Right atrium auricular region (tissue), 2 donors: ENCODE measurements around the gene RRAGC. TPM values are rescaled to one million over a fixed set of nuclear protein-coding genes. Genes with fewer than 3 reads are reported as not detected.
"Not testable (repeated sequence)": the region's sequence is repeated elsewhere in the genome, so short reads cannot be mapped to it uniquely, and the experiment has no call there.

ENCODE experiments used
- DNase-seq: peaks from one replicate; pipeline ENCODE4 v3.0.0-alpha.2; 2019; ENCODE audit warnings: low spot score
- H3K27ac ChIP-seq, 2 donors: fragments of 200-600 bp; sonication (generic); 1 replicate in 1 of 2; 2 replicates in 1 of 2; pipeline ENCODE4 v1.5.1; 2016 to 2019
- H3K27me3 ChIP-seq, 2 donors: fragments of 200-600 bp; sonication (generic); one replicate each; pipeline versions ENCODE4 v1.5.1 to v1.6.0; 2017 to 2019
- H3K36me3 ChIP-seq: fragments of 200-600 bp; sonication (generic); one replicate; pipeline ENCODE4 v1.5.1; 2016
- H3K4me1 ChIP-seq, 2 donors: fragments of 200-600 bp; sonication (generic); one replicate each; pipeline versions ENCODE4 v1.5.1 to v1.6.0; 2017 to 2019
- H3K4me3 ChIP-seq, 2 donors: fragments of 200-600 bp; sonication (generic); 1 replicate in 1 of 2; 2 replicates in 1 of 2; pipeline ENCODE4 v1.5.1; 2017 to 2019; ENCODE audit warnings: mild to moderate bottlenecking in 1 of 2, moderate library complexity in 1 of 2
- H3K9me3 ChIP-seq, 2 donors: fragments of 200-600 bp; sonication (generic); one replicate each; pipeline ENCODE4 v1.5.1; 2019
- CTCF ChIP-seq, 2 donors: fragments of 200-600 bp; sonication (generic); IDR thresholded peaks; one replicate each; pipeline ENCODE4 v1.5.1; 2019; ENCODE audit warnings: antibody characterized with exemption in 2 of 2
- total RNA-seq, 2 donors: library from RNA; depleted of rRNA; stranded (reverse); fragments of >200 nt; gene quantifications; one replicate each; pipeline ENCODE4 v1.1.0, GENCODE V29; 2016

The RRAGC gene
- total RNA-seq, 2 donors from 2014 or later, result 9.2 to 10.7 TPM

- H3K9me3 ChIP-seq, result peaks cover 0 to 13% of the 10 kb centered on the region in 2 donors
- peaks cover 0 to 12% of the 10 kb centered on the region in 2 donors for H3K4me1 ChIP-seq
- no peak for TF ChIP-seq CTCF (IDR thresholded peaks at IDR 0.05)
- H3K27me3 ChIP-seq, result peaks cover 12 to 20% of the 10 kb centered on the region in 2 donors
- DNase-seq, result no peak
- H3K36me3 ChIP-seq, result no peaks in the 10 kb centered on the region
- no peak overlapping the region for H3K27ac ChIP-seq
- no peak overlapping the region for H3K4me3 ChIP-seq
Measured at GRCh38 chr1:38814444-38814983, 45.1 kb downstream of the RRAGC start.

- Histone ChIP-seq H3K36me3 (no peaks in the 10 kb centered on the region), H3K27ac (no peak overlapping the region), H3K9me3 (peaks cover 0 to 13% of the 10 kb centered on the region in 2 donors), H3K4me1 (peaks cover 0 to 4% of the 10 kb centered on the region in 2 donors), H3K27me3 (peaks cover 7 to 10% of the 10 kb centered on the region in 2 donors), H3K4me3 (no peak overlapping the region)
- no peak for TF ChIP-seq CTCF (IDR thresholded peaks at IDR 0.05)
- no peak for DNase-seq
Measured at GRCh38 chr1:38812981-38813380, 46.6 kb downstream of the RRAGC start.

GRCh38 chr1:38811466-38811865 lies 48.1 kb downstream of the RRAGC start:
- H3K27ac ChIP-seq, H3K4me3 ChIP-seq, H3K36me3 ChIP-seq, H3K4me1 ChIP-seq, H3K27me3 ChIP-seq, H3K9me3 ChIP-seq, DNase-seq: not testable (repeated sequence)

GRCh38 chr1:38806090-38806489 lies 53.5 kb downstream of the RRAGC start:
- peaks cover 0 to 6% of the 10 kb centered on the region in 2 donors for H3K4me1 ChIP-seq
- H3K36me3 ChIP-seq, result no peaks in the 10 kb centered on the region
- H3K9me3 ChIP-seq, result no peaks in the 10 kb centered on the region
- no peak overlapping the region for H3K4me3 ChIP-seq
- DNase-seq, result no peak
- no peak overlapping the region for H3K27ac ChIP-seq
- H3K27me3 ChIP-seq, result peaks cover 0 to 5% of the 10 kb centered on the region in 2 donors
- no peak for TF ChIP-seq CTCF (IDR thresholded peaks at IDR 0.05)

GRCh38 chr1:38805036-38805435 lies 54.5 kb downstream of the RRAGC start:
- Histone ChIP-seq H3K27me3 (peaks cover 0 to 5% of the 10 kb centered on the region in 2 donors), H3K36me3 (no peaks in the 10 kb centered on the region), H3K4me1 (peaks cover 0 to 6% of the 10 kb centered on the region in 2 donors), H3K4me3 (no peak overlapping the region), H3K9me3 (no peaks in the 10 kb centered on the region), H3K27ac (no peak overlapping the region)
- no peak for DNase-seq
- no peak for TF ChIP-seq CTCF (IDR thresholded peaks at IDR 0.05)

GRCh38 chr1:38804062-38804886 lies 55.3 kb downstream of the RRAGC start:
- Histone ChIP-seq H3K4me3 (peak overlapping the region in 1 of 2 donors; percentile 35), H3K9me3 (peaks cover 0 to 3% of the 10 kb centered on the region in 2 donors), H3K27me3 (peaks cover 0 to 5% of the 10 kb centered on the region in 2 donors), H3K27ac (no peak overlapping the region), H3K4me1 (peaks cover 0 to 6% of the 10 kb centered on the region in 2 donors), H3K36me3 (no peaks in the 10 kb centered on the region)
- no peak for TF ChIP-seq CTCF (IDR thresholded peaks at IDR 0.05)
- DNase-seq, result no peak
